ENCODE results near the gene BTBD10. TPM values are rescaled to one million over a fixed set of nuclear protein-coding genes. Genes with fewer than 3 reads are reported as not detected.

The BTBD10 gene
- total and polyA plus RNA-seq, 2 of the 13 experiments (the other 11 are each of a cell fraction or from before 2014, with no cell fraction given): 9.8 to 26.6 TPM

DNA sequence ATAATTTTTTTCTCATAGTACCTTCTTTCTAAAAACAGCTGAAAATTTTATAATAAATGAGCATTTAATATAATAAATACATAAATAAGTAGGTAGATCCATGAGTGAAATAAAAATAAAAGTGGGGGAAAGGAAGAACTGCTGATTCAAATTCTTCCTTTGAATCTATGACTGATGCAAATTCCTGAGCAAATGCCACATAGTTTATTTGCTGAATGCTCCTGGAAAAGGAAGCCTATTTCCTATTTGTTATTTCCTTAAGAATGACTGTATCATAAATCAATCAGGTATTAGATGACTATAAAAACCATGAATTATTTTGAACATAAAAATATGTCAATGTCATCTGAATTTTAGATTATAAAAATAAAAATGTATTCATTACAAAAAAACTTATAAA, 16.6 kb downstream of the BTBD10 start:
- Histone ChIP-seq H3K9me3 (ENCODE audit: low read length) (no peaks in the 10 kb centered on the region), H2AFZ (ENCODE audit: low read length) (no peak overlapping the region), H3K27ac (ENCODE audit: extremely low read length, insufficient read depth, low read length) (no peak overlapping the region), H3K36me3 (replicated peaks in 1 of 2; ENCODE audit: control insufficient read depth in 1 of 2, insufficient read depth in 2 of 2, low read length in 2 of 2) (no peaks in the 10 kb centered on the region), H4K20me1 (ENCODE audit: insufficient read depth, low read length) (no peaks in the 10 kb centered on the region), H3K9ac (ENCODE audit: insufficient read depth, low read depth, low read length) (no peak overlapping the region), H3K79me2 (ENCODE audit: insufficient read depth, low read length) (peaks cover 3% of the 10 kb centered on the region), H3K27me3 (ENCODE audit: control insufficient read depth in 1 of 2, insufficient read depth in 2 of 2, low read length in 2 of 2) (no peaks in the 10 kb centered on the region), H3K4me1 (ENCODE audit: insufficient read depth, low read length) (no peaks in the 10 kb centered on the region), H3K4me2 (ENCODE audit: low read depth, low read length) (no peak overlapping the region), H3K4me3 (replicated peaks in 1 of 3; ENCODE audit: insufficient read depth in 1 of 3, low read depth in 2 of 3, low read length in 3 of 3) (no peak overlapping the region)
- no peak for TF ChIP-seq ZNF800 (CRISPR knock-in tag; IDR thresholded peaks at IDR 0.05)
- TF ChIP-seq ZNF234 (CRISPR knock-in tag; conservative IDR thresholded peaks at IDR 0.05): no peak
- TF ChIP-seq FOSL1 (CRISPR knock-in tag; IDR thresholded peaks at IDR 0.05; ENCODE audit: borderline replicate concordance): no peak
- intact Hi-C loops (cut with micrococcal nuclease; ENCODE audit: unreplicated experiment): no loop called here
- POLR2A ChIA-PET: no interaction called here
- ATAC-seq (no peak), FAIRE-seq (no peak), DNase-seq (ENCODE audit: low spot score) (no peak)
- CTCF ChIA-PET (ENCODE audit: low intra/inter-chr PET ratio, low total read pairs): no interaction called here
- in situ Hi-C loops (cut with HindIII; ENCODE audit: extremely low pct_ligation_motif_present, low pct_unique_long_range_greater_than_20kb): no loop called here
- no TSS peak for BruUV-seq (replicated peaks)

GRCh38 chr11:13445588-13445987, 17.4 kb downstream of the BTBD10 start:
- H3K4me2 ChIP-seq (ENCODE audit: low read depth, low read length): no peak overlapping the region
- 94% methylated on average over 2 of the region's 2 CpGs for WGBS (ENCODE audit: low lambda C conversion rate)
- H3K27me3 ChIP-seq (ENCODE audit: control insufficient read depth in 1 of 2, insufficient read depth in 2 of 2, low read length in 2 of 2): no peaks in the 10 kb centered on the region
- POLR2A ChIA-PET: no interaction called here
- no peak for DNase-seq (ENCODE audit: low spot score)
- CTCF ChIA-PET (ENCODE audit: low intra/inter-chr PET ratio, low total read pairs): no interaction called here
- no peaks in the 10 kb centered on the region for H4K20me1 ChIP-seq (ENCODE audit: insufficient read depth, low read length)
- no peak for ATAC-seq
- H3K9ac ChIP-seq (ENCODE audit: insufficient read depth, low read depth, low read length): no peak overlapping the region
- H3K4me3 ChIP-seq (replicated peaks in 1 of 3; ENCODE audit: insufficient read depth in 1 of 3, low read depth in 2 of 3, low read length in 3 of 3): no peak overlapping the region
- H3K4me1 ChIP-seq (ENCODE audit: insufficient read depth, low read length): no peaks in the 10 kb centered on the region
- no peak overlapping the region for H2AFZ ChIP-seq (ENCODE audit: low read length)
- H3K36me3 ChIP-seq (replicated peaks in 1 of 2; ENCODE audit: control insufficient read depth in 1 of 2, insufficient read depth in 2 of 2, low read length in 2 of 2): no peaks in the 10 kb centered on the region
- BruUV-seq (replicated peaks): no TSS peak
- no peaks in the 10 kb centered on the region for H3K9me3 ChIP-seq (ENCODE audit: low read length)
- peaks cover 3% of the 10 kb centered on the region for H3K79me2 ChIP-seq (ENCODE audit: insufficient read depth, low read length)
- intact Hi-C loops (cut with micrococcal nuclease; ENCODE audit: unreplicated experiment) (no loop called here), in situ Hi-C loops (cut with HindIII; ENCODE audit: extremely low pct_ligation_motif_present, low pct_unique_long_range_greater_than_20kb) (no loop called here)
- H3K27ac ChIP-seq (ENCODE audit: extremely low read length, insufficient read depth, low read length): no peak overlapping the region
- FAIRE-seq: no peak
- TF ChIP-seq, protein P1, sequence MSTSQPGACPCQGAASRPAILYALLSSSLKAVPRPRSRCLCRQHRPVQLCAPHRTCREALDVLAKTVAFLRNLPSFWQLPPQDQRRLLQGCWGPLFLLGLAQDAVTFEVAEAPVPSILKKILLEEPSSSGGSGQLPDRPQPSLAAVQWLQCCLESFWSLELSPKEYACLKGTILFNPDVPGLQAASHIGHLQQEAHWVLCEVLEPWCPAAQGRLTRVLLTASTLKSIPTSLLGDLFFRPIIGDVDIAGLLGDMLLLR (CRISPR knock-in tag; IDR thresholded peaks at IDR 0.05): no peak
- TF ChIP-seq SOX6 (IDR thresholded peaks at IDR 0.05): no peak
- no peak for TF ChIP-seq SOX6 (CRISPR knock-in tag; IDR thresholded peaks at IDR 0.05)
- no peak for TF ChIP-seq SMAD1 (CRISPR knock-in tag; IDR thresholded peaks at IDR 0.05; ENCODE audit: borderline replicate concordance, low read depth)
- TF ChIP-seq ZNF451 (CRISPR knock-in tag; IDR thresholded peaks at IDR 0.05): no peak
- no peak for TF ChIP-seq FOXK1 (CRISPR knock-in tag; IDR thresholded peaks at IDR 0.05; ENCODE audit: borderline replicate concordance, low read depth)
- no peak for TF ChIP-seq ZNF547 (CRISPR knock-in tag; IDR thresholded peaks at IDR 0.05)
- TF ChIP-seq ZNF713 (CRISPR knock-in tag; IDR thresholded peaks at IDR 0.05): no peak
- no peak for TF ChIP-seq ARID2 (CRISPR knock-in tag; IDR thresholded peaks at IDR 0.05; ENCODE audit: borderline replicate concordance)
- no peak for TF ChIP-seq CSRNP2 (CRISPR knock-in tag; conservative IDR thresholded peaks at IDR 0.05; ENCODE audit: low read depth)
- TF ChIP-seq SPEN (CRISPR knock-in tag; IDR thresholded peaks at IDR 0.05; ENCODE audit: low read depth): no peak
- no peak for TF ChIP-seq MATR3 (CRISPR knock-in tag; IDR thresholded peaks at IDR 0.05)

Data from HepG2 (cell line).